Stimulated activated CD4-positive, alpha-beta T cell treated with anti-CD3 and anti-CD28 coated beads, TNF-alpha, amount 100 ng/mL, for 48 hours (primary cell): ENCODE results near the gene ZFAND5.

ENCODE experiments used
- DNase-seq, 3 donors: peaks; one replicate each; pipeline ENCODE4 v3.0.0-alpha.2; 2020; ENCODE audit warnings: low read depth in 3 of 3

The ZFAND5 gene, protein sequence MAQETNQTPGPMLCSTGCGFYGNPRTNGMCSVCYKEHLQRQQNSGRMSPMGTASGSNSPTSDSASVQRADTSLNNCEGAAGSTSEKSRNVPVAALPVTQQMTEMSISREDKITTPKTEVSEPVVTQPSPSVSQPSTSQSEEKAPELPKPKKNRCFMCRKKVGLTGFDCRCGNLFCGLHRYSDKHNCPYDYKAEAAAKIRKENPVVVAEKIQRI

DNA sequence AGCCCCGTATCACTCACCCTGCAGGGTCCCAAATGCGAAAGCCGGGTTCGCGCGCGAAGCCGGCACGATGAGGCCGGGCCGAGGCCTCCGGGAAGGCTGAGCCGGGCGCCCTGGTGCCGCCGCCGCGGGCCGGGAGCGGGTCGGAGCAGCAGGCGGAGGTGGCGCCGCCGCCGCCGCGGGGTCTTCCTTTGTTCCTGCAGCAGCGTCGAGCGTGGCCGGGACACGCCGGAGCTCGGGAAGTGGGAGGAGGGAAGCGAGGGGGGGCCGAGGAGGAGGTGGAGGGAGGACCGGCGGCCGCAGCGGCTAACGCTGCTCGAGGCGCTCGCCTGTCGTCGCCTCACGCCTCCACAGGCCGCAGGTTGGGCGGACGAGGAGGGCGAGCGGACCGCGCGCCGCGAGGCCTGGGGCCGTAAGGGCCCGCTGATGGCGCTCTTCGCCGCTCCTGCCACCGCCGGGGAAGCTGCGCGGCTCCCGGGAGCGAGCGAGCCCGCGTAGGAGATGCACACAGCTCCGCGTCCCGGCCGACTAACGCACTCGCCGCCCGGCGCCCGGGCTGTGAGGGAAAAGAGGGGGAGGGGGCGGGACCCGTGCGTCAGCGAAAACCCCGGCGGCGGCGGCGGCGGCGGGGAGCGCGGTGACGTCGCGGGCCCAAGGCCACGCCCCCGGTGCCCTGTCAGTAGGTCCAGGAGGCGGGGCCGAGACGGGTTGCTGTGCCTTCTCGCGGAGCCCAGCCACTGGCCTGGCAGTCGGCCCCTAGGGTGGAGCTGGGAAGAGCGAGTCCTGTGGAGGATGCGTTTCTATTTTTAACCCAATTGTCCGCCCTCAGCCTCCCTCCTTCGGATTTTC is at the start of gene ZFAND5:
TSS of gene ZFAND5 (minus strand) at position 530 of the 846 bp plus-strand sequence. CDS start 4,430 bp downstream, outside the sequence.
- peak; percentile 86 to 93 (median 87) for DNase-seq

DNA sequence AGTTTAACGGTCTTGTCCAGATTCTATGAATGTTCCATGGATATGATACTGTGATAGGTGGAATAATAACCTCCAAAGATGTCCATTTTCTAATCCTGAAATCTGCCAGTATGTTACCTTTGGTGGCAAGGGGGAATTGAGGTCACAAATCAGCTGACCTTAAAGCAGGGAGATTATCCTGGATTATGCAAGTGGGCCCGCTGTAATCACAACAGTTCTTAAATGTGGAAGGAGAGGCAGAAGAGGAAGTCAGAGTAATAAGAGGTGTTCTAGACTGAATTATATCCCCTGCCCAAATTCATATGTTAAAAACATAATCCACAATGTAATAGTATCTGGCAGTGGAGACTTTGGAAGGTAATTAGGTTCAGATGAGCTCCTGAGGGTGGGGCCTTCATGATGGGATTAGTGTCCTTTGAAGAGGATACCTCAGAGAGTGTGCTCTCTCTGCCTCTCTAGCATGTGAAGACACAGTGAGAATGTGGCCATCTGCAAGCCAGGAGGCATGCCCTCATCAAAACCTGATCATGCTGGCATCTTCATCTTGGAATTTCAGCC is 47.6 kb upstream of the ZFAND5 start:
- no peak for DNase-seq

DNA sequence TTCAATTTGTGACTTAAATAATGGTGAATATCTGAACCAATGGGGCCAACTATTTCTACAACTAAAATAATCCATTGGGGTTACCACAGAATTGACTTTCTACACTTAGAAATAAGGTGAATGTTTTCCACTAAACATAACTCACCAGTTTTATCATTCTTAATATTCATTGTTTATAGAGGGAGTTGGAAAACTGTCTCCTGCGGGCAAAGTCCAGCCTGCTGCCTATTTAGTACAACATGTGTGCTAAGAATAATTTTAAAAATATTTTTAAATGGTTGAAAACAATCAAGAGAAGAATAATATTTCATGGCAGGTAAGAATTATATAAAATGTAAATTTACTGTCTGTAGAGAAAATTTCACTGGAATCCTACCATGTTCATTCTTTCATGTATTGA is 45.2 kb upstream of the ZFAND5 start:
- DNase-seq, result no peak

DNA sequence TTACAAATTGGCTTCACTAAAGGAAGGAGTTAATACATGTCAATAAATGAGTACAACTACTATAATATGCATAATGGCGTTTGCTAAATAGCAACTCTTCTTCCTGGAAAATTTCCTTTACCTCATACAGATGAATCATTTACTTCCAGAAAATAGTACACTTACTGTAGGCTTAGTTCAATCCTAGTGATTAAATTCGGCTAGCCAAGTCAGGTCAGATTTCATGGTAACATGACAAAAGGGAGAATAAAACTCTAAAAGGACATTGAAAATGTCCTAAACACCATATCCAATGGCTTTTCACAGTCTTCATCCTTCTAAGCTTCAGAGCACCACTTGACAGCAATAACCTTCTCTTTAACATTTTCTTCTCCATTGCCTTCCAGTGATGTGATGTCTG is 42.1 kb upstream of the ZFAND5 start:
- DNase-seq, result no peak

DNA sequence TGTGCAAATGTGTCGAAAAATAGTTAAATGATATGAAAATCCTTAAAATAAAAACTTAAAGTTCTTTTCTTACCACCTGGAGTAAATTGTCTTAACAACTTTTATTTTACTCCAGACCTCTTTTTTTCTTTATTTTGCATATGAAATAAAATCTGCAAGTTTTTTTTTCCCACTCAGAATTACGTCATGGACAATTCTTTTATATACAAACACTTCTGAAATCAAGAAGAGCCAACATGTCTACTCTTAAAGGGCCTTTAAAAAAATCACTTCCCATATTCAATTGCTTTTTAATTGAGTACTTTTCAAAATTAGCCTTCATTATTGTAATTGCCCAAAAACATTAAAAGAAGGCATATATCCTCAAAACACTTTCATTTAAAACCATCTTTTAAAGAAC is 37.7 kb upstream of the ZFAND5 start:
- no peak for DNase-seq

DNA sequence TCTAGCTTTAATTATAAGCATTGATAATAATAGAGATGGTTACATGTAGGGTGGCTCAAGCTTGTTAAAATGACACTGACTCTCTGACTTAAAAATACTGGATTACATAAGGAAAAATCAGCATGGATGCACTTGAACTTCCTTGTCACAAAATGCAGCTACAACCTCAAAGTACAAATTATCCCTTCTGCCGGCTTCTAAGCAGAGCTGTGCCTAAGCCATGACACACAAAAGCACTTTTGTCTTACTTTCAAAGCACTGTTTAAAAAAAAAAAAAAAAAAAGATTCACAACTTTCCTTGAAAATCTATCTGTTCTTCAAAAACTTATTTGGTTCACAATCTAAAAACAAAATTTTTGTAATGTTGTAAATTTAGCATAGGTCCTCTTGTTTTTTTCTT is 36.4 kb upstream of the ZFAND5 start:
- DNase-seq, result no peak

DNA sequence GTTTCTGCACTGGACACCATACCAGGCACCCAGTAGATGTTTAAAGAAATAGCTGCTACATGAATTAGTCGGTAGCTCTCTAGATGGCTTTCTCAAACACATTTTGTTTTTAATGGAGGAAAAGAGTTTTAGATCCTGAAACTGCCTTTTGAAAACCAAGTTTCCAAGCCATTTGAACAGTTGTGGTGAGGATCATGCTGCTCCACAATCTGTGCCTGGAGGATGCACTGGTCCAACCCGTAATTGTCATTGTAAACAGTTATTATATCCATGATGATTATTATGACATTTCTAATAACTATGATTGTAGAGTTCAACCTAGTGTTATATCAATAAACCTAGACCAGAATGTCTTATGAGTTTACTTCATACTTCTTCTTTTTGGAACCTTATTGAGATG is 35.9 kb upstream of the ZFAND5 start:
- no peak for DNase-seq

DNA sequence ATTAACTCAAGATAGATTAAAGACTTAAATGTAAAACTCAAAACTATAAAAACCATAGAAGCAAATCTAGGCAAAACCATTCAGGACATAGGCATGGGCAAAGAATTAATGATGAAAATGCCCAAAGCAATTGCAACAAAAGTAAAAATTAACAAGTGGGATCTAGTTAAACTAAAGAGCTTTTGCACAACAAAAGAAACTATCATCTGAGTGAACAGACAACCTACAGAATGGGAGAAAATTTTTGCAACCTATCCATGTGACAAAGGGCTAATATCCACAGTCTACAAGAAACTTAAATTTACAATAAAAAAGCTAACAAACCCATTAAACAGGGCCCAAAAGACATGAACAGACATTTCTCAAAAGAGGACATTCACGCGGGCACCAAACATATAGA is 34.4 kb upstream of the ZFAND5 start:
- no peak for DNase-seq

DNA sequence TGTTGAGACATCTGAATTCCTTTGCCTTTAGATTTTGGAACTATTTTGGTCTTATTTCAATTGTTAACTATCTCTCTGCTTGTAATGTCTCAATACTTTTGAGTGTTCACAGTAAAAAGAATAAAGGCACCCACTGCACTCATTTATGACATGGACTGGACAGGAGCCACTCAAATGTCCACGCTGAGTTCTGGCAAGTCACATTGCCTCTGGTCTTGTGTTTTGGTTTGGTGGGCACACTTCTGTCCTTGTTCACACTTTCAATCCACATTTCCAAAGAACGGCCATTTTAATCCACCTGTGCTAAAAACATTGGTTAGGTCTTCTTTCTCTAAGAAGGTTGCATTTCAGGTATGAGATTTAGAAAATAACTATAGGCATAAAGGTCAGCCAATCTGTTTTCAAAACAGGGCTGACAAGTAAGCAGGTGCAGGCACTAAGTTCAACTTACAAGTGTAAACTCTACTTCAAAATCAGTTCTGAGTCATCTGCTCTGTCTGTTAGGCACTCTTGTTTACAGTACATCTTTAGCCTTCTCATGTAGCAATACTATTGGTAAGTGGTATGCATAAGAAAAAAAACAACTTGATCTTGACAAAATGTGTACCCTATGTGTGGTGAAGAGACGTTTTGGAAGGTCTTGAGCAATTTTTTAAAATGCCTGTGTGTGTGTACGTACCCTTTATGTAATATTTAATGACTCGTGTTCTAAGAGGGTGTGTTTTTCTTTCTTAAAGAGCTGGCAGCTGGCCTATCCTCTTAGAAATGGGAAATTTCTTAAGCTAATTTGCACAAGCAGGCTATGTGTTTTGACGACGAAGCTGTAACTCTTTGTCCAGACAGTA is 31.5 kb upstream of the ZFAND5 start:
- no peak for DNase-seq

DNA sequence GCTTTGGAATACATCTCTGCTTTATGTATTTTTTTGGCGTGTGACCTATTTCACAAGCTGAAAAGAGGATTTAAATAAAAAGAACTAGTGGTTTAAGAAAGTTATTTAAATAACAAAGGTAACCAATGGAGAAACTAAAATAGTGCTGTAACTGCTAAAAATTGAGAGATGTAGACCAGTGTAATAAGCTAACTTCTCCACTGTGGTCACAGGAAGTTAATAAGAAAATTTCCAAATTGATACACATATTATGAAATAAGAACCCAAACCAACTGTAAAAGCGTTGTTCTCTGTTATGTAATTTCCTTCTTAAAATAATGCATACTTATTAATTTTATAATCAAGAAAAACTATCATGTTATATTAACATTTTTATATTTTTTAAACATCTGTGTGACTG is 29.1 kb upstream of the ZFAND5 start:
- DNase-seq, result no peak

DNA sequence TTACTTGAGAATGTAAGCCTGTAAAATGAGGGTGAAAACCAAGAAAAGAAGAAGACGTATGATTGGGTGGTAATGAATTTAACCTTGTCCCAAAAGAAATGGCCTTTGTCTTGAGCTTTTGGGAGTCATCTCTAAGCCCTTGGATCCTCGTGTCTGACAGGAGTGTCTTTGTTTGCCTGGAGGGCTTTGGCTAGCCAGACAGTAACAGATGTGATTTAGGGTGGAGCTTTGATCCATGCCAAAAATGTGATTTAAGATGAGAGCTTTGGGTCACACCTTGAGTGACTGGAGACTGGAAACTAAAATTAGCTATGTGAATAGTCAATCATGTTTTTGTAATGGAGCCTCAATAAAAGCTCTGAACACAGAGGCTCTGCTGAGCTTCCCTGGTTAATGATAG is 25.9 kb upstream of the ZFAND5 start:
- no peak for DNase-seq

DNA sequence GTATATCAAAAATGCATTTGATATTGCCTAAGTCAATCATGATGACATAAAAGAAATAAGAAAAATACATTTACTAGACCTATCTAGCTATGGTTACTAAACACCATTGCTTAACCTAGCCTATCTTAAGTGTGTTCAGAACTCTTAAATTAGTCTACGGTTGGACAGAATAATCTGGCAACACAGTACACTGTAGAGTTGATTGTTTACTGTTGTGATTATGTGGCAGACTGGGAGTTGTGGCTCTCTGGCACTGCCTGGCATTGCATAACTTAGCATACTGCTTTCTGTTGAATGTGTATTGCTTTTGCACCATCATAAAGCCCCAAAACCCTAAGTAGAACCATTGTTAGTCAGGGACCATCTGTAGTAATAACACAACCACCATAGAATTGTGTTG is 21.2 kb upstream of the ZFAND5 start:
- no peak for DNase-seq

DNA sequence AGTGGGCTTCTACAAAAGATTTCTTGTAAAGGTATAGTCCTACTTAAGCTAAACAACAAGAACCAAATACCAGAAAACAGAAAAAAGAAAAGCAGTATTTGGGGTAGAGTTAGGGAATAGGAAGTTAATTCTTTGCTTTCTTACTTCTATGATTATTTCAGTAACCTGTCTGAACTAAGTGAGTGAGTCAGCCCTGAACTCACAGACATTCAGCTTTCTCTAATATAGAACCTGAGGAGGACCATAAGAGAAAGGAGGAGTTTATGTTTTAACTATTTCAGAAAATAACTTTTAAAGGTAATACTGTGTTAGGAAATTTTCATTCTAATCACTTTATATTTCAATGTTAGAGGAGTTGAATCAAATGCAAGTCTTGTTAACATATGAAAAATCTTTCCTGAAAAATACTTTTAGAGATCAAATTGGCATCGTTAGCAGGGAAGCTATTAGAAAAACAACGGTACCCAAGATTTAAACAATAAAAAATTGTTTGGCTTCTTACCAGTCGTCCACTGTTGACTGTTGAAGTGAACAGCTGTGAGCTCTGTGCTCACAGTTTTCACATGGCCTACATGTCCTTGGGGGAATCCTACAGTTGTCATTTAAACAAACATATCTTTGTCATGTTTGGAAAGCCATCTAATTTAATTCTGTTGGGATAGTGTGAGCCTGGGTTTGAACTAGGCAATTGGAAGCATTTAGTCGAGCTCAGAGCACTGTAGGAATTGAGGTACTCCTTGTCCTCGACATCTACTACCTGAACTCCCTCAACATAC is 19.9 kb upstream of the ZFAND5 start:
- DNase-seq, result no peak

DNA sequence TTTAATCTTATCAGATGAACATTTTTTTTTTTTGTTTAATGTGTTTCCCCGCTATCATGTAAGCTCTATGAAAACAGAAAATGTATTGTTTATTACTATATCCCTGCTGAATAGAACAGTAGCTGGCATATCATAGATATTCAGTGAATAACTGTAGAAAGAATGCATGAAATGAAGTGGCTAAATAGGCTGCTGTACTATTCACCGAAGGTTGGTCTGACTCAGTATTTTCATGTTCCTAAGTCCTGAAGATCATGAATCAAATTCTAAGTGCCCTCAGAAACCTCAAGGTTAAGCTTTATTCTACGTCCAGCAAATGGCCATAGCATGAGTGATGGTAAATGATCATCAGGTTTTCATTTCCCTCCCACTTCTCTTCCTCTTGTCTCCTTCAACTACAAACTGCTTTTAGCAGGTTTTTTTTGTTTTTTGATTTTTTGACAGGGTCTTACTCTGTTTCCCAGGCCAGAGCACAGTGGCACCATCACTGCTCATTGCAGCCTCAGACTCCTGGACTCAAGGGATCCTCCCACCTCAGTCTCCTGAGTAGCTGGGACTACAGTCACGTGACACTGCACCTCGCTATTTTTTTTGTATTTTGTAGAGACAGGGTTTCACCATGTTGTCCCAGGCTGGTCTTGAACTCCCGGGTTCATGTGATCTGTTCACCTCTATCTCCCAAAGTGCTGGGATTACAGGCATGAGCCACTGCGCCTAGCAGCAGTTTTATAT is 19.1 kb upstream of the ZFAND5 start:
- no peak for DNase-seq

DNA sequence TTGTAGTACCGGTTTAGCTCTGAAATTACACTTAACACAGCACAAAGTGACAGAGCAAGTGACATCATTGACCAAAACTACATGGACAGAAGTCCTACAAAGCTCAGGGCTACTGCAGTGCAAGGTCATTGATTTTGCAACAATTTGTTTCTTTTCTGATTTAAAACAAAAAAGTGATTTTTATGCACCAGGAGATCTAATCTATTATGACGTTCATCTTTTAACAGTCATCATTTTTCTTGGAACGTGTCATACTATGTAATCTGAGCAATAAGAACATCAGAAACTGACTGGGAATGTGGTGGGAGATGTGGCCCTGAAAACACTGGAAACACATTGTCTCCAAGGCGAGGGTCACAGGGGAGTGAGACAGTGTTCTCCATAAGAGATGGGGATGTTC is 17.4 kb upstream of the ZFAND5 start:
- no peak for DNase-seq

DNA sequence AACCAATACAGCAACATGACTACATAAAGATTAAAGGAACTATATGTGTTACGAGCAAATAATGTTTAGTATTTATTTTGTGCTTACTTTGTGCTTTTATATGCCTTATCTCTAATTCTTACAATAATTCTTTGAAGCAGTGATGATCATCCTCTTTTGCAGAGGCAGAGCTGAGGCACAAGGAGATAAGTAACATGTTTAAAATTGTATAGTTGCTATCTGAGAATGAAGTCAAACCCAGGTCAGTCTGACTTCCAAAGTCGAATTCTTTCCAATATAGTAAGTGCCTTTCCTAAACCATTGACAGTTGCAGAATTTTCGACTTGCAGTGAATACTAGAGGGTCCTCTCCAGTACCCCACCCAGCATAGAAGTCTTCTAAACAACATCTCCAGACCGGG is 12.0 kb upstream of the ZFAND5 start:
- DNase-seq, result no peak

DNA sequence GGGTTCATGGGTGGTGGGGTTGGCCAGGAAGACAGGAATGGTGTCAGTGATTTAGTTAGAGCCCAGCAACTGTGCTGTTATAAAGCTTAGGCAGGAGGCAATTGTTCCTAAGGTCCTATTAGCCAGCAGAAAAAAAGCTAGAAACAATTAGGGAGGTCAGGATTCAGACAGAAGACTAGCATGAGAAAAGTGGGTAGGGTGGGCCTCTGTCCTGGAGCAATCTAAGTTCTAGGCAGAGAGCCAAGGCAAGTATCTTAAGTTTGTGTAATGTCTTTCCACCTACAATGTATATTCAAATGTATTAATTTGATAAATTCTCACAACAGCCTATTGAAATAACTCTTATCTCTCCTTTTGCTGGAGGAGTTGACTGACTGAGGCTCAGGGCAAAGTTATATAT is 6.1 kb upstream of the ZFAND5 start:
- no peak for DNase-seq

DNA sequence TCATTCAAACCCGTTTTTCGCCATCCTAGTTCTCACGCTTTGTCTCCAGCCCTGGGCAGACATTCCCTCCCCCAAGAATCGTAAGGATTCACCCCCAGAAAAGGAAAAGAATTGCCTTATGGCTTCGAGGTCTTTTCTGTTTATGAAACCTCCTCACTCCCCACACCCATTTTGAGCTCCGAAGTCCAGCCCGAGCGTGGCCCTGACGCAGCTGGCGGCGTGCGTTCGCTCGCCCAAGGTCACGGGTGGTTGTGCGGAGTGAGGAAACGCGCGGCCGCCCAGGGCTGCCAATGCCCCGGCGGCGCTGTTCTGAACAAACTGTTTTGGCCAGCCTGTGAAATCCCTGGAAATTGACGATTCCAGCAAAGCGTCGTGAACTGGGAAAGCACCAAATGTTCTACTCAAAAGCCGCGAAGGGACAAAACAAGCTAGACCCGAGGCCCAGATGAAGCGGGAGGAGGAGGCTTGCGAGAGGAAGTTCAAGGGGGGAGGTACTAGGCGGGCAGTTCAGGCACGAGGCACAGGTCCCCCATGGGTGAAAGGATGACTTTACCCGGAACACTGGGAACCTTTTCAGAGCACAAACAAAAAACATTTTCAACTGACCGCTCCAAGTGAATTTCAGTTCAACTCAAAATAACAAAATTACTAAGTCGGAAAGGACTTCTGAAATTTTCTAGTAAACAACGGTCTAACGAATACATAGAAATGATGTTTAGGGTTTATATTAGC is 683 bp upstream of the ZFAND5 start:
- DNase-seq, result peak in 2 of 3 donors; percentile 39 to 46

DNA sequence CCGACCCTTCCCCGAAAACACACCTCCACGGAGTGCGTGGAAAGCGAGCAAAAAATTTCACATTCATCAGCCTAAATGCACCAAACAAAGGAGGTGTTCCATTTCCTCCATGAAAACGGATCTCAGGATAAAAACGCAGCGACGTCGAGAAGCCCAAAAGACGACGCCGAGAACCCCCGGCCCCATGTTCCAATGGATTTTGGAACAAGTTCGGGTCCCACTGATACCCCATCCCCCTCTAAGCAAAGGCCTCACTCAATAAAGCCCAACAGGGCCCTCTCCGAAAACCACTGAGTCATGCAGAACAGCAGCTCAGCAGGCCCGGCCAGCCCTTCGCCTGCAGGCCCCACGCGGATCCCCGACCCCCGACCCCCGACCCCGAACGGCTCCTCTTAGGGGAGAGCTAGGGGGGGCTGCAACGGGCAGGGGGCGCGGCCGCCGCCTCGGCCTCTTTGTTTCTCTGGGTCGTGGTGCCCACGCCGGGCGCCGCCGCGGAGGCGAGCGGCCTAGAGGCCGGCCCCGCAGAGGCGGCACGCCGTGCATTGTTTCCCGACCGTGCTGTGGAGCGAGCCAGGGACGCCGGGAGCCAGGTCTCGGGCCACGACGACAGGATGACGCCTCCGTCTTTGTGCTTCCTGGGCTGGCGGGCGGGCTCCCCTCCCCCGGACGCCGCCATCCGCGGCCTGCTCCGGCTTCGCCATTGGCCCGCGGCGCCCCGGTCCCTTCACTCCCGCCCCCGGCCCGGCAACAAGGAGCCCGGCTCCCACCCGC is 915 bp downstream of the ZFAND5 start:
- DNase-seq, result peak; percentile 32 to 58 (median 54)
